Liver (tissue), 9 donors: ENCODE data around the gene WDFY3. TPM values are rescaled to one million over a fixed set of nuclear protein-coding genes. Genes with fewer than 3 reads are reported as not detected.

Experiments used
- DNase-seq: peaks from one replicate; pipeline ENCODE4 v3.0.0-alpha.2; 2017; ENCODE audit warnings: low spot score
- H3K27ac ChIP-seq, 2 donors: one replicate each; pipeline ENCODE4 v1.7.0; 2013; ENCODE audit warnings: inconsistent platforms in 2 of 2, low read length in 2 of 2, control low read depth in 1 of 2, low read depth in 1 of 2, mild to moderate bottlenecking in 1 of 2
- H3K27me3 ChIP-seq, 4 donors: one replicate each; pipeline versions ENCODE4 v1.6.1 to v1.7.0; 2013; ENCODE audit warnings: low read length in 3 of 4, inconsistent platforms in 1 of 4, mild to moderate bottlenecking in 1 of 4, moderate library complexity in 1 of 4; ENCODE audit not compliant: control insufficient read depth in 4 of 4, insufficient read depth in 4 of 4
- H3K36me3 ChIP-seq, 4 donors: one replicate each; pipeline versions ENCODE4 v1.6.1 to v1.7.0; 2013; ENCODE audit warnings: low read length in 3 of 4, mild to moderate bottlenecking in 3 of 4, low read depth in 1 of 4, moderate library complexity in 1 of 4; ENCODE audit not compliant: control insufficient read depth in 4 of 4, insufficient read depth in 3 of 4
- H3K4me1 ChIP-seq, 4 donors: one replicate each; pipeline versions ENCODE4 v1.6.1 to v1.7.0; 2013; ENCODE audit warnings: low read length in 3 of 4, mild to moderate bottlenecking in 3 of 4, moderate library complexity in 1 of 4; ENCODE audit not compliant: control insufficient read depth in 4 of 4, insufficient read depth in 4 of 4
- H3K4me3 ChIP-seq, 3 donors: one replicate each; pipeline versions ENCODE4 v1.6.1 to v1.7.0; 2013; ENCODE audit warnings: low read length in 3 of 3, control low read depth in 1 of 3, low read depth in 1 of 3, mild to moderate bottlenecking in 1 of 3
- H3K9ac ChIP-seq, 2 donors: one replicate each; pipeline ENCODE4 v1.7.0; 2013; ENCODE audit warnings: low read length in 2 of 2, mild to moderate bottlenecking in 2 of 2, moderate library complexity in 2 of 2, control low read depth in 1 of 2, low read depth in 1 of 2
- H3K9me3 ChIP-seq, 4 donors: one replicate each; pipeline versions ENCODE4 v1.6.1 to v1.7.0; 2013; ENCODE audit warnings: low read length in 3 of 4; ENCODE audit not compliant: control insufficient read depth in 4 of 4
- ATF3 ChIP-seq: IDR thresholded peaks from 2 replicates; pipeline ENCODE4 v1.6.1; 2016; ENCODE audit warnings: antibody characterized with exemption
- EGR1 ChIP-seq, 2 donors: IDR thresholded peaks; 2 replicates each; pipeline ENCODE4 v1.6.1; 2016 to 2018; ENCODE audit warnings: antibody characterized with exemption in 2 of 2, low read depth in 2 of 2
- FOXA1 ChIP-seq: IDR thresholded peaks from 2 replicates; pipeline ENCODE4 v1.6.1; 2016; ENCODE audit warnings: antibody characterized with exemption
- FOXA2 ChIP-seq: IDR thresholded peaks from 2 replicates; pipeline ENCODE4 v1.6.1; 2016; ENCODE audit warnings: antibody characterized with exemption
- GABPA ChIP-seq, 2 donors: IDR thresholded peaks in 1 of 2; conservative IDR thresholded peaks in 1 of 2; 2 replicates each; pipeline ENCODE4 v1.6.1; 2016; ENCODE audit warnings: antibody characterized with exemption in 2 of 2, mild to moderate bottlenecking in 1 of 2, moderate library complexity in 1 of 2
- HNF4A ChIP-seq, 2 donors: conservative IDR thresholded peaks; 2 replicates each; pipeline ENCODE4 v1.6.1; 2016; ENCODE audit warnings: antibody characterized with exemption in 2 of 2, mild to moderate bottlenecking in 2 of 2
- HNF4G ChIP-seq: IDR thresholded peaks from 2 replicates; pipeline ENCODE4 v1.6.1; 2016; ENCODE audit warnings: antibody characterized with exemption
- JUND ChIP-seq, 2 donors: IDR thresholded peaks; 2 replicates each; pipeline ENCODE4 v1.6.1; 2016; ENCODE audit warnings: antibody characterized with exemption in 2 of 2
- MAX ChIP-seq: IDR thresholded peaks from 2 replicates; pipeline ENCODE4 v1.6.1; 2016; ENCODE audit warnings: antibody characterized with exemption
- NR2F2 ChIP-seq: IDR thresholded peaks from 2 replicates; pipeline ENCODE4 v1.6.1; 2016; ENCODE audit warnings: antibody characterized with exemption
- REST ChIP-seq: IDR thresholded peaks from 2 replicates; pipeline ENCODE4 v1.6.1; 2016; ENCODE audit warnings: antibody characterized with exemption, mild to moderate bottlenecking
- RXRA ChIP-seq, 2 donors: IDR thresholded peaks; 2 replicates each; pipeline ENCODE4 v1.6.1; 2017 to 2018; ENCODE audit warnings: antibody characterized with exemption in 2 of 2, mild to moderate bottlenecking in 1 of 2
- SP1 ChIP-seq: IDR thresholded peaks from 2 replicates; pipeline ENCODE4 v1.6.1; 2018; ENCODE audit warnings: antibody characterized with exemption, mild to moderate bottlenecking
- TAF1 ChIP-seq: conservative IDR thresholded peaks from 2 replicates; pipeline ENCODE4 v1.6.1; 2016; ENCODE audit warnings: antibody characterized with exemption, mild to moderate bottlenecking
- YY1 ChIP-seq: IDR thresholded peaks from 2 replicates; pipeline ENCODE4 v1.6.1; 2016; ENCODE audit warnings: antibody characterized with exemption, mild to moderate bottlenecking
- WGBS: extraction: QIAGEN DNeasy Blood & Tissue Kit; methylation state at CpG from one replicate; pipeline ENCODE4 v1.1.7; 2013; 5-methylcytosine and 5-hydroxymethylcytosine counted together
- polyA plus RNA-seq, 2 donors: library from polyadenylated mRNA; stranded (reverse) in 1 of 2; unstranded in 1 of 2; fragments of 200-250 nt in 1 of 2; fragments of >200 nt in 1 of 2; fragmentation: Nextera tagmentation in 1 of 2; extraction: Ambion mirVana in 1 of 2; gene quantifications; one replicate each; pipeline versions ENCODE4 v1.2.1 to v1.2.3, GENCODE V29; 2013 to 2015
- total RNA-seq, 2 donors: library from RNA; depleted of rRNA; stranded (reverse); fragments of >200 nt; gene quantifications; one replicate each; pipeline ENCODE4 v1.2.3, GENCODE V29; 2014
- TF ChIP-seq, protein P1 (sequence below): IDR thresholded peaks from 2 replicates; pipeline ENCODE4 v1.6.1; 2016; ENCODE audit warnings: antibody characterized with exemption
- donor health status: healthy.
- donor health status: healthy.
- donor health status: healthy.
- donor health status: healthy.
- donor health status: healthy.

Gene WDFY3
- total and polyA plus RNA-seq, 4 donors, result 3.2 to 50.5 (median 19.2) TPM

DNA sequence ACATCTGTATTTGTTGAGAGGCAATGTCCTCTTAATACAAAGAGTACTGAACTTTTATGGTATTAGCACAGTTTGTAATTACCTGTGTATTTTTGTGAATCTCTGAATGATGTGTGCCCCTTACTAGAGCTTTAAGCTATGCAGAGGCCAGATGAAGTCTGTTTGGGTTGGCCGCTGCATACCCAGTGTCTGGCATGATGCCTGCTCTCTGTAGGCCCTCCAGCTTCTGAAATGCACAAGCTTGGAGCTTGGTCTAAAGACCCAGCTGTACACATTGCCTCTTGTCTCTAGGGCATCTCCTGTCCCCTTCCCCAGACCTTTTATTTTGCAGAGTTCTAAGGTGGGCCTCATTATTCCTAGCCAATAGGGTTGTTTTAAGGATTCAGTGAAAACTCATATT, 315.0 kb downstream of the WDFY3 start:
- H3K36me3 ChIP-seq, result no peaks in the 10 kb centered on the region
- no peak for DNase-seq
- H3K27me3 ChIP-seq, result peaks cover 0 to 3% (median 0%) of the 10 kb centered on the region in 4 donors
- no peak overlapping the region for H3K9ac ChIP-seq
- H3K4me3 ChIP-seq, result no peak overlapping the region
- H3K4me1 ChIP-seq, result peaks cover 0 to 6% (median 1%) of the 10 kb centered on the region in 4 donors
- H3K27ac ChIP-seq, result no peak overlapping the region
- WGBS, result 95% methylated on average over 1 of the region's 1 CpG
- no peak for TF ChIP-seq RXRA (IDR thresholded peaks at IDR 0.05)
- no peak for TF ChIP-seq REST
- TF ChIP-seq ATF3, result no peak
- H3K9me3 ChIP-seq, result no peaks in the 10 kb centered on the region

DNA sequence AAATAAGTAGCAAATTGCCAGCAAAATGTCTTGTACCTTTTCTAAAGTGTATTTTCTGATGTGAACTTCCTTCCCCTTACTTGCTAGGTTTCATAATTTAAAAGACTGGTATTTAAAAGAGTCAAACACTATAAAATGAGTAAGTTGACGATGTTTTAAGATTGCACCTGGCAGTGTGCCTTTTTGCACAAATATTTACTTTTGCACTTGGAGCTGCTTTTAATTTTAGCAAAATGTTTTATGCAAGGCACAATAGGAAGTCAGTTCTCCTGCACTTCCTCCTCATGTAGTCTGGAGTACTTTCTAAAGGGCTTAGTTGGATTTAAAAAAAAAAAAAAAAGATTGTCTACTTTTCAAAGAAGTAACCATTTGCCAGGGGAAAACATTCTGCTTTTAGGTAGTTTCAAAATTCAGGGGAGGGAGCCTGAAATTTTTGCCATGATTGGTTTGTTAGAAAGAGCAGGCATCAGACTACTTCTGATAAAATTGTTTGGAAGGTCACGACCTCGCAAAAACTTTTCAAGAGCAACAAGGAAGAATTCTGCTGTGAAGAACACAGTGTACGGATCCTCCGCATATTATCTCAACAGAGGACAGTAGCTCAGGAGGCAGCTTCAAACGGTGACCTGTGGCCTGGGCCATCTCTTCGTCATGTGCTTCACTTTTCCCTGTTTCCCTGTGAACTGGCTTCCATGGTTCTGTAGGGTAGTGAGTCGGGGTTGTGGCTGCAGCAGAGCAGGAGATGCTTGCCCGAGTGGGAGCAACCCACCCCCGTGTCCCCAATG, 317.4 kb downstream of the WDFY3 start:
- Histone ChIP-seq H3K36me3 (no peaks in the 10 kb centered on the region), H3K4me1 (peaks cover 0 to 6% (median 1%) of the 10 kb centered on the region in 4 donors), H3K9ac (no peak overlapping the region), H3K27me3 (peaks cover 0 to 6% (median 0%) of the 10 kb centered on the region in 4 donors), H3K4me3 (no peak overlapping the region), H3K27ac (no peak overlapping the region), H3K9me3 (no peaks in the 10 kb centered on the region)
- no peak for TF ChIP-seq YY1
- peak; percentile 80 for TF ChIP-seq NR2F2
- no peak for TF ChIP-seq MAX
- no peak for TF ChIP-seq FOXA2
- no peak for DNase-seq
- 68% methylated on average over 10 of the region's 10 CpGs for WGBS

- Histone ChIP-seq H3K27ac (no peak overlapping the region), H3K4me3 (no peak overlapping the region), H3K36me3 (no peaks in the 10 kb centered on the region), H3K27me3 (peaks cover 0 to 6% (median 0%) of the 10 kb centered on the region in 4 donors), H3K9ac (no peak overlapping the region), H3K4me1 (peaks cover 0 to 6% (median 1%) of the 10 kb centered on the region in 4 donors), H3K9me3 (no peaks in the 10 kb centered on the region)
- TF ChIP-seq, protein P1, sequence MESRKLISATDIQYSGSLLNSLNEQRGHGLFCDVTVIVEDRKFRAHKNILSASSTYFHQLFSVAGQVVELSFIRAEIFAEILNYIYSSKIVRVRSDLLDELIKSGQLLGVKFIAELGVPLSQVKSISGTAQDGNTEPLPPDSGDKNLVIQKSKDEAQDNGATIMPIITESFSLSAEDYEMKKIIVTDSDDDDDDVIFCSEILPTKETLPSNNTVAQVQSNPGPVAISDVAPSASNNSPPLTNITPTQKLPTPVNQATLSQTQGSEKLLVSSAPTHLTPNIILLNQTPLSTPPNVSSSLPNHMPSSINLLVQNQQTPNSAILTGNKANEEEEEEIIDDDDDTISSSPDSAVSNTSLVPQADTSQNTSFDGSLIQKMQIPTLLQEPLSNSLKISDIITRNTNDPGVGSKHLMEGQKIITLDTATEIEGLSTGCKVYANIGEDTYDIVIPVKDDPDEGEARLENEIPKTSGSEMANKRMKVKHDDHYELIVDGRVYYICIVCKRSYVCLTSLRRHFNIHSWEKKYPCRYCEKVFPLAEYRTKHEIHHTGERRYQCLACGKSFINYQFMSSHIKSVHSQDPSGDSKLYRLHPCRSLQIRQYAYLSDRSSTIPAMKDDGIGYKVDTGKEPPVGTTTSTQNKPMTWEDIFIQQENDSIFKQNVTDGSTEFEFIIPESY, result no peak
- TF ChIP-seq RXRA (IDR thresholded peaks at IDR 0.05) (no peak), EGR1 (IDR thresholded peaks at IDR 0.05; ENCODE audit: low read depth in 2 of 2) (no peak), TAF1 (no peak), GABPA (IDR thresholded peaks at IDR 0.05 in 1 of 2, conservative IDR thresholded peaks at IDR 0.05 in 1 of 2) (no peak), SP1 (no peak), HNF4A (conservative IDR thresholded peaks at IDR 0.05) (no peak), NR2F2 (no peak), ATF3 (no peak), HNF4G (no peak), YY1 (no peak), JUND (IDR thresholded peaks at IDR 0.05) (no peak), FOXA1 (no peak), FOXA2 (no peak)
- no peak for DNase-seq
- WGBS, result 84% methylated on average over 1 of the region's 1 CpG
These were observed 318.3 kb downstream of the WDFY3 start for GRCh38 chr4:84648178-84648577.
